Measurements from ENCODE around the gene ADAM33. TPM values are rescaled to one million over a fixed set of nuclear protein-coding genes. Genes with fewer than 3 reads are reported as not detected.

ADAM33 gene
- total RNA-seq, 1 donor from 2014 or later: not detected

DNA sequence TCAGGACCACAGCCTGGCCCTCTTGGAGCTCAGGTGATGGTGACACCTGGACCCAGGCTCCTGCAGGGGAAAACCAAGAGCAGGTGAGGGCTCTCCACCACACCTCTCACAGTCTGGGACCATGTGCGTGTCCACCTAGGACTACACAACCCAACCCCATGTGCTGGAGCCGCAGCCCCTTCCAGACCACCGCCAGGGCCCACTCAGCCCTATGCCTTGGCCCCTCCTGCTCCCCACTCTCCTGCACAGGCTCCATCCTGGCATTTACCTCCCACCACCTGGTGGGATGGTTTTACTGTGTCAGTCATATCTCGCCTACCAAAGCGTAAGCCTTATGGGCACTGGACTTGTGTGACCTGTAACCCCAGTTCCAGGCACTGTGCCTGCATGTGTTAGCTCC is 13.1 kb upstream of the ADAM33 start:
- no peak for TF ChIP-seq CTCF (conservative IDR thresholded peaks at IDR 0.05; ENCODE audit: low read depth, low read length)
- DNase-seq (ENCODE audit: low read depth): no peak

DNA sequence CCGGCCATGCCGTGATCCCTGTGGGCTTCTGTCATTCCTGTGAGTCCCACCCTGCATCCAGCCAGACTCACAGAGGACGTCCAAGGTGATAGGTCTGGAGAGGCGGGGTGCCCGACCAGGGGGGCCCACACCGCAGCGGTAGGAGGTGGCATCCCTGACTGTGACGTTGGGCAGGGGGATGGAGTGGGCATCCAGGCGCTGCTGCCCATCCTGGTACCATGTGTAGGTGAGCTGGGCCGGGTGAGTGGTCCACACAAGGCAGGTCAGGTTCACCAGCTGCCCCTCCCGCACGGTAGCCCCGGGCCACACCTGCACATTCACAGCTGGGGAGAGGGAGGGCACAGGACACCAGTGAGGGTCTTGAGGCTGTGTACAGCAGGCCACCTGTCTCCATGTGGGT is 11.6 kb upstream of the ADAM33 start:
- no peak for TF ChIP-seq CTCF (conservative IDR thresholded peaks at IDR 0.05; ENCODE audit: low read depth, low read length)
- no peak for DNase-seq (ENCODE audit: low read depth)
- no peak overlapping the region for H3K4me3 ChIP-seq (ENCODE audit: low read depth, low read length)

More for the DNA sequence above, 13.1 kb upstream of the ADAM33 start:
- no peak overlapping the region for H3K4me3 ChIP-seq (ENCODE audit: low read depth, low read length)

DNA sequence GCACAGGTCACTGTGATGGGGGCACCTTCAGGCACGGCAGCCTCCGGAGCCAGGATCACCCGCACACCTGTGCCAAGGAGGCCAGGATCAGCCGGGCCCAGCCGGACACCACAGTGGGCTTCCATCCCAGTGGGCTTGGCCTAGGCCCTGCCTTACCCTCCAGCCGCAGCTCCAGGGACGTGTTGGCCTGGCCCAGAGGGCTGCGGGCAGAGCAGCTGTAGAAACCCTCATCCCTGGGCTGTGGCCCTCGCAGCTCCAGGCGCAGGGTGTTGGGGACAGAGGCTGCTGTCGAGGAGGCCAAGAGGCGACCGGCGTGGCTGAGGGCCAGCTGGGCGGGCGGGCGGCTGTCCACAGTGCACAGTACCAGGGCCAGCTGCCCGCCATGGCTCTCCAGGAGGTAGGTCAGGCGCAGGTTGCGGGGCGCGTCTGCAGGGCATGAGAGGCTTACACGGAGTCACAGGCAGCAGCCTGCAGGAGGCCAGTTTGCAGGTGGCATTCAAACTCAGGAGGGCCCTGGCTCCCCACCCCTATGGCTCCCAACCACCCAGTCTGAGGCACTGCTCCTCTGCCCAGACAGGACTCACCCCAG is 11.0 kb upstream of the ADAM33 start:
- H3K4me3 ChIP-seq (ENCODE audit: low read depth, low read length): no peak overlapping the region
- no peak for DNase-seq (ENCODE audit: low read depth)
- TF ChIP-seq CTCF (conservative IDR thresholded peaks at IDR 0.05; ENCODE audit: low read depth, low read length): no peak

GRCh38 chr20:3691897-3692296 is 10.1 kb upstream of the ADAM33 start:
- no peak for TF ChIP-seq CTCF (conservative IDR thresholded peaks at IDR 0.05; ENCODE audit: low read depth, low read length)
- H3K4me3 ChIP-seq (ENCODE audit: low read depth, low read length): no peak overlapping the region
- DNase-seq (ENCODE audit: low read depth): no peak

GRCh38 chr20:3691306-3691705 is 9.5 kb upstream of the ADAM33 start:
- DNase-seq (ENCODE audit: low read depth): no peak
- TF ChIP-seq CTCF (conservative IDR thresholded peaks at IDR 0.05; ENCODE audit: low read depth, low read length): no peak
- no peak overlapping the region for H3K4me3 ChIP-seq (ENCODE audit: low read depth, low read length)

DNA sequence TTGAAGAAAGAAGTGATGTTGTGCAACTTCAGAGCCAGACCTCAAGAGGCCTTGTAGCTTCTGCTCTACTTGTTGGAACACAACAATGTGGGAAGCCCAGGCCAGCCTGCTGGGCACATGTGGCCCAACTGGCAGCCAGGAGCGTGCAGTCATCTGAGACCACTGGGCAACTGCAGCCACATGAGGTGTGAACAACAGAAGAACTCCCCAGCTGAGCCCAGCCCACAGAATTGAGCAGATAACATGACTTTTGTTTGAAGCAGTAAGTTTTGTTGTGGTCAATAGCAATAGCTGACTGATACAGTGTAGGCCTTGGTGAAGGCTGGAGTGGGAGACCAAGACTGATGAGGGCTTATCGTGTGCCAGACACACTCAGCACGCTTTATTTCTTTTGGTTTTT is 8.6 kb upstream of the ADAM33 start:
- no peak for TF ChIP-seq CTCF (conservative IDR thresholded peaks at IDR 0.05; ENCODE audit: low read depth, low read length)
- no peak for DNase-seq (ENCODE audit: low read depth)
- H3K4me3 ChIP-seq (ENCODE audit: low read depth, low read length): no peak overlapping the region

DNA sequence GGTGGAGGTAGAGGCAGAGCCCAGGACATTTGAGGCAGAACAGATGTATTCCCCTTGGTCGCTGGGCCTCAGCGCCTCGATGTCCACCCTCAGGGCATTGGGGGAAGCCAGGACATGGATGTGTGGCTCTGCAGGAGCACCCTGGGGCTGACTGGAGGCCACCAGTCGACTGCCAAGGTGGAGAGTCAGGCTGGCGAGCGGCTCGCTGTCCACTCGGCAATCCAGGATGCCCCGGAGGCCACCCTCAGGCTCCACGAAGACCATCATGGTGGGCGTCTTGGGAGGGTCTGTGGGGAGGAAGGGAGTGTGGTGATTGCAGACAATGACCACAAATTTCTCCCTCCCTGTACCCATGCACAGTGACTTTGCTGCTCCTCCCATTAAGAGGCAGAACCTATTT is 8.2 kb upstream of the ADAM33 start:
- no peak for TF ChIP-seq CTCF (conservative IDR thresholded peaks at IDR 0.05; ENCODE audit: low read depth, low read length)
- DNase-seq (ENCODE audit: low read depth): no peak
- no peak overlapping the region for H3K4me3 ChIP-seq (ENCODE audit: low read depth, low read length)

All from epithelial cell of proximal tubule (primary cell).